Measurements from ENCODE around the gene SAPCD1.

The SAPCD1 gene

GRCh38 chr6:31813465-31813849 lies 51.0 kb downstream of the SAPCD1 start:
- H3K4me1 Mint-ChIP-seq = peaks cover 39% of the 10 kb centered on the region
- H3K9me3 Mint-ChIP-seq = no peaks in the 10 kb centered on the region
- peak overlapping the region; percentile 78 for H3K27ac Mint-ChIP-seq (ENCODE audit: low read depth)
- no peak for DNase-seq (ENCODE audit: low spot score in 2 of 2)
- H3K27me3 Mint-ChIP-seq = no peaks in the 10 kb centered on the region
- H3K36me3 Mint-ChIP-seq (ENCODE audit: insufficient read depth) = peaks cover 13% of the 10 kb centered on the region
- peak overlapping the region; percentile 88 for H3K4me3 Mint-ChIP-seq
- no peak for ATAC-seq (replicated peaks; ENCODE audit: extremely low read depth, poor library complexity, severe bottlenecking)
